IgD-negative memory B cell (primary cell): ENCODE measurements around the gene DAPK1. TPM values are rescaled to one million over a fixed set of nuclear protein-coding genes. Genes with fewer than 3 reads are reported as not detected.

ENCODE experiments used
- H3K27ac Mint-ChIP-seq, 3 donors: one replicate each; pipeline ENCODE4 v1.8.0; 2020 to 2022; ENCODE audit warnings: mild to moderate bottlenecking in 3 of 3, mixed read lengths in 3 of 3, moderate library complexity in 1 of 3
- H3K27me3 Mint-ChIP-seq: one replicate; pipeline ENCODE4 v1.8.0; 2021; ENCODE audit warnings: mixed read lengths
- H3K36me3 Mint-ChIP-seq: one replicate; pipeline ENCODE4 v1.8.0; 2020; ENCODE audit warnings: mild to moderate bottlenecking, mixed read lengths
- H3K4me1 Mint-ChIP-seq, 3 donors: one replicate each; pipeline ENCODE4 v1.8.0; 2020 to 2022; ENCODE audit warnings: mixed read lengths in 3 of 3, mild to moderate bottlenecking in 1 of 3
- H3K4me3 Mint-ChIP-seq, 4 donors: one replicate each; pipeline ENCODE4 v1.8.0; 2020 to 2022; ENCODE audit warnings: mild to moderate bottlenecking in 4 of 4, mixed read lengths in 4 of 4, moderate library complexity in 3 of 4
- H3K9me3 Mint-ChIP-seq, 3 donors: one replicate each; pipeline ENCODE4 v1.8.0; 2020 to 2021; ENCODE audit warnings: mixed read lengths in 3 of 3, mild to moderate bottlenecking in 1 of 3
- polyA plus RNA-seq: library from polyadenylated mRNA; unstranded; fragments of 300-500 nt; fragmentation: Illumina TruSeq; gene quantifications from one replicate; pipeline ENCODE4 v1.2.3, GENCODE V29; 2021

DAPK1 gene
- polyA plus RNA-seq, 1 donor from 2014 or later = 0.86 TPM

DNA sequence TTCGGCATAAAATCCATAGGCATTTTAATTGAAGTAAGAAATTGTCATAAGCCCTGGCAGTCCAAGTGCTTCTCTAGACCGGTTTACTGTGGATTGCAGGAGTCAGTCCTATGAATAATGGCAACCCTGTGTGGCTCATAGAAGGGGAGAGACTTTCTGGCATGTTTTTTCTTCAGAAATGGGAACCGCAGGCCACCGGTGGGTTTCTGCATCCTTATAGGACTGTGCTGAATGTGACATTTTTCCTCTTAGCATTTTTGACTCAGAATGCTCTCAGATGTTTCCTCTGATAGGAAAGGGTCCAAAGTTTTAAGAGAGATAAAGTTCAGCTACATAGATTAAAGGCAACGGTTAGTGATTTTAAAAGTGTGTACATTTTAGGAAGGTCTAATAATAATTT, 6.3 kb downstream of the DAPK1 start:
- H3K4me3 Mint-ChIP-seq = no peak overlapping the region
- H3K4me1 Mint-ChIP-seq = peaks cover 0 to 2% (median 0%) of the 10 kb centered on the region in 3 donors
- H3K27me3 Mint-ChIP-seq = peaks cover 9% of the 10 kb centered on the region
- peak overlapping the region in 1 of 3 donors; percentile 51 for H3K27ac Mint-ChIP-seq
- no peaks in the 10 kb centered on the region for H3K9me3 Mint-ChIP-seq
- no peaks in the 10 kb centered on the region for H3K36me3 Mint-ChIP-seq

DNA sequence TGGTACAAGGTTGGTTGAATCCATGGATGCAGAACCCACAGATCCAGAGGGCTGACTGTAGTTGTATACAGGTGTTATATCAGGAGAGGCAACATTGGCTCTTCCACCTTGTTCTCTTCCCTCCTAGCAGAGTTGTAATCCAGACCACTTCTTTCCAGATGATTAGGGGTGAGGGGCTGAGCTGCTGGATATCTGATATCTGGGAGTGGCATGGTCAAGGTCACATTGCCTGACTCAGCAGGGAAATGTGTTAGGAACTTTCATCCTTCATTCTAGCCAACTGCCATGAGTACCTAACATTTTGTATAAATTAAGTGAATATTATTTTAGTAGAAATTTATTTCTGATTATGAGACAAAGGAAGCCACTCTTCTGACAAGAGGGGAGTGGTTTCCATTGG, 7.3 kb downstream of the DAPK1 start:
- Mint-ChIP-seq H3K27me3 (peaks cover 5% of the 10 kb centered on the region), H3K4me1 (no peaks in the 10 kb centered on the region), H3K36me3 (no peaks in the 10 kb centered on the region), H3K4me3 (no peak overlapping the region), H3K9me3 (no peaks in the 10 kb centered on the region), H3K27ac (no peak overlapping the region)

- no peaks in the 10 kb centered on the region for H3K4me1 Mint-ChIP-seq
- no peak overlapping the region for H3K27ac Mint-ChIP-seq
- no peaks in the 10 kb centered on the region for H3K36me3 Mint-ChIP-seq
- H3K27me3 Mint-ChIP-seq = peaks cover 3% of the 10 kb centered on the region
- no peak overlapping the region for H3K4me3 Mint-ChIP-seq
- H3K9me3 Mint-ChIP-seq = peaks cover 0 to 8% (median 0%) of the 10 kb centered on the region in 3 donors
Measured at GRCh38 chr9:87505869-87506678, 8.4 kb downstream of the DAPK1 start.

DNA sequence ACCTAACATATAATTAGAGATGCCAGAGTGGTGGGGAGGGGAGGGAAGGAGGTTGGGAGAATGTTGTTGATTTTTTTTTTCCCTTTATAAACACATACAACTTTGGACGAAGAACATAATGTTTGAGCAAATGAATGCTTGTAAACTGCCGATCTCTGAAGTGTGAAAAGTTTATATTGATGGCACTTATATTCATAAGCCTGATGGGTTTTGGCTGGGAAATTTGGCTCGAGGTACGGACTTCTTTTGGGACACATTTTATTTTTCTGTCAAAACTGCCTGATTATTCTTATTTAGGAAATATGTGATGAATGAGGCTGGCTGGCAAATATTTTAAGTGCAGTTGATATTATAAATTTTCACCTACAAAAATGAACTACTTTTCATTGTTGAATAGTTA, 9.9 kb downstream of the DAPK1 start:
- H3K36me3 Mint-ChIP-seq = no peaks in the 10 kb centered on the region
- no peak overlapping the region for H3K4me3 Mint-ChIP-seq
- H3K4me1 Mint-ChIP-seq = no peaks in the 10 kb centered on the region
- no peak overlapping the region for H3K27ac Mint-ChIP-seq
- peaks cover 3% of the 10 kb centered on the region for H3K27me3 Mint-ChIP-seq
- H3K9me3 Mint-ChIP-seq = peaks cover 0 to 12% (median 0%) of the 10 kb centered on the region in 3 donors

GRCh38 chr9:87510252-87510683, 12.6 kb downstream of the DAPK1 start:
- no peaks in the 10 kb centered on the region for H3K36me3 Mint-ChIP-seq
- peaks cover 1% of the 10 kb centered on the region for H3K27me3 Mint-ChIP-seq
- H3K27ac Mint-ChIP-seq = no peak overlapping the region
- H3K4me1 Mint-ChIP-seq = no peaks in the 10 kb centered on the region
- peaks cover 0 to 12% (median 3%) of the 10 kb centered on the region in 3 donors for H3K9me3 Mint-ChIP-seq
- no peak overlapping the region for H3K4me3 Mint-ChIP-seq

DNA sequence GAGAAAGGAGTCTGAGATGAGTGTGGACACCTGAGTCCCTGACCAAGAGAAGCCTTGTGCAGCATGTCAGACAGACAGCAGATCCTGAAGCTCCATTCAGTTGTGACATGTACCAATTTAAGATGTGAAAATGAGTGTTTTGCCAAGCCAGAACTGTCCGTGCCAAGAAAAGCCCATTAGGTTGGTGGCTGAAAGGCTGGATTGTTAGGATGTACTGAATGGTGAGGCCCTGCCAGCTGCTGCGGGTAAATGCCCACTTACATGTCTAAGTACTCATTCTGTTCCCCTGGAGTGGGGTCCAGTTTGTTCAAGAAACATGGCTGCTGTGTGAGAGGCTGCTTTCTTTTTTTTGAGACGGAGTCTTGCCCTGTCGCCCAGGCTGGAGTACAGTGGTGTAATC, 14.6 kb downstream of the DAPK1 start:
- Mint-ChIP-seq H3K4me3 (no peak overlapping the region), H3K27ac (no peak overlapping the region), H3K4me1 (peaks cover 0 to 2% (median 0%) of the 10 kb centered on the region in 3 donors), H3K9me3 (peaks cover 0 to 12% (median 3%) of the 10 kb centered on the region in 3 donors), H3K36me3 (no peaks in the 10 kb centered on the region), H3K27me3 (peaks cover 8% of the 10 kb centered on the region)

DNA sequence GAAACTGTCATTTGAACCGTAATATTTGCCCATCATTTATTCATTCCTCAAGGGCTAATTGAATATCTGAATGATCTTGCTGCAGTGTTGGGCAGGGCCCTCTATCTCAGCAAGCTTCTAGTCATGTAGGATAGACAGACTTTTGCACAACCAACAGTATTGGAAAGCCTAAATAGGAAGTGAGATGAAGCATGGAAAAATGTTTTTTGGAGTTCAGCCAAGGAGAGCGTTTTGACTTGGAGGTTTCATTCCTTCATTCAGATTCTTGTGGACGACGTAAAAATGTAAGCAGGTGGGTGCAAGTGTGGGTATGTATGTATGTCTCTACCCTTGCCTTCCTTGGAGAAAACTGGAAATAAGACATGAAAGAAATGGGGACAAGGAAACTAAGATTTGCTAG, 15.5 kb downstream of the DAPK1 start:
- no peak overlapping the region for H3K4me3 Mint-ChIP-seq
- H3K36me3 Mint-ChIP-seq = no peaks in the 10 kb centered on the region
- peak overlapping the region in 1 of 3 donors; percentile 48 for H3K27ac Mint-ChIP-seq
- H3K27me3 Mint-ChIP-seq = peaks cover 14% of the 10 kb centered on the region
- peaks cover 0 to 12% (median 3%) of the 10 kb centered on the region in 3 donors for H3K9me3 Mint-ChIP-seq
- peaks cover 0 to 4% (median 0%) of the 10 kb centered on the region in 3 donors for H3K4me1 Mint-ChIP-seq

GRCh38 chr9:87513880-87514535, 16.3 kb downstream of the DAPK1 start:
- H3K27ac Mint-ChIP-seq = peak overlapping the region in 1 of 3 donors; percentile 30
- H3K4me1 Mint-ChIP-seq = peaks cover 0 to 4% (median 0%) of the 10 kb centered on the region in 3 donors
- H3K4me3 Mint-ChIP-seq = no peak overlapping the region
- peaks cover 17% of the 10 kb centered on the region for H3K27me3 Mint-ChIP-seq
- H3K36me3 Mint-ChIP-seq = no peaks in the 10 kb centered on the region
- peaks cover 0 to 12% (median 3%) of the 10 kb centered on the region in 3 donors for H3K9me3 Mint-ChIP-seq

GRCh38 chr9:87515006-87515405, 17.3 kb downstream of the DAPK1 start:
- no peak overlapping the region for H3K27ac Mint-ChIP-seq

DNA sequence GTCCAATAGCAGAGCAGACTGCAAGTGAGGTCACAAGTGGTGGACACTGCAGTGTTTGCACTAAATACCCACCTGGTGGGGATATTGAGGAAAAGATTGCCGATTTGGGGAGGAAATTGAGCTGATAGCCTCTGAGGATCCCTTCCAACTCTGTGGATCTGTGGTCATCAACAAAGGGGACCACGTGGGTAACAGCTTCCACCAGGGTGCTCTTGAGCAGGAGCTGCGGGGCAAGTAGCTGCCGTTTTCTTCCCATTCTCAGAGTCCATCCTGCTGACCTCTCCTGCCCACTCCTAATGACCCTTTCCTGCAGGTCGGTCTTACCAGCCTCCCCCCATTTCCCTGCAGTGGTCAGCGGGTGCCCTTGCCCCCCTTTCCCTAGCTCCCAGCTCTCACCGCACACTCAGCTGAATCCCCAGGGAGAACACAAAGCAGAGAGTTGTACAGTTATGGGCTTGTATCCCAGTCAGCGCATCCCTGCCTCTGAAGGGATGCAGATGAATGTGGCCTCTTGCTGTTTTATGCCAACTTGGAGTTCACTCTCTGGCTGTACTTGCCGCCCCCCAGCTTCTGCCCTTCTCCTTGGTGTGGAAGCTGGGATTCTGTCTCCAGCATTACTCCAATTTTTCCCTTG, 18.0 kb downstream of the DAPK1 start:
- Mint-ChIP-seq H3K27ac (no peak overlapping the region), H3K36me3 (no peaks in the 10 kb centered on the region), H3K4me1 (peaks cover 0 to 4% (median 0%) of the 10 kb centered on the region in 3 donors), H3K27me3 (peaks cover 20% of the 10 kb centered on the region), H3K4me3 (no peak overlapping the region), H3K9me3 (peaks cover 0 to 8% (median 3%) of the 10 kb centered on the region in 3 donors)

More at GRCh38 chr9:87515006-87515405, 17.3 kb downstream of the DAPK1 start:
- peaks cover 17% of the 10 kb centered on the region for H3K27me3 Mint-ChIP-seq
- peaks cover 0 to 12% (median 3%) of the 10 kb centered on the region in 3 donors for H3K9me3 Mint-ChIP-seq
- no peak overlapping the region for H3K4me3 Mint-ChIP-seq
- H3K36me3 Mint-ChIP-seq = no peaks in the 10 kb centered on the region
- peaks cover 0 to 4% (median 0%) of the 10 kb centered on the region in 3 donors for H3K4me1 Mint-ChIP-seq

GRCh38 chr9:87516222-87516925, 18.7 kb downstream of the DAPK1 start:
- Mint-ChIP-seq H3K36me3 (no peaks in the 10 kb centered on the region), H3K27ac (no peak overlapping the region), H3K9me3 (peaks cover 0 to 4% (median 1%) of the 10 kb centered on the region in 3 donors), H3K27me3 (peaks cover 20% of the 10 kb centered on the region), H3K4me1 (peaks cover 0 to 4% (median 0%) of the 10 kb centered on the region in 3 donors), H3K4me3 (no peak overlapping the region)

- no peaks in the 10 kb centered on the region for H3K36me3 Mint-ChIP-seq
Measured at GRCh38 chr9:87516926-87517290, 19.2 kb downstream of the DAPK1 start.

DNA sequence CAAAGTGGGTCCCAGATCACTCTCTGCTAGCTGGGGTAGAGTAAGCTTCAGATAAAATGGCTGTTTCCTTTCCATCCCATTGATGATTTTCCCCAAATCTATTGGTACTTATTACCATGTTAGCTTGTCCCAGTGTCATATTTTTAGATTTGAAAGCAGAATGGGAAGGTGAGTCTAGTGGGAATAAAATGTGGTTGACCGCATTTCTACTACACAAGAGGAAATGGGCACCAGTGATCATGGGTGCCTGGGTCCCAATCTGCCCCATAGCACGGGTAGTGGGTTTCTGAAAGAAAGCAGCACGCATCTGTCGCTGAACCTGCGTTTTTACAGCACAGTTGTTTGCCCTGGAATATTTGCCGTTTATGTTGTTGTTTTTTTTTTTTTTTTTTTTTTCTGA, 20.1 kb downstream of the DAPK1 start:
- Mint-ChIP-seq H3K36me3 (no peaks in the 10 kb centered on the region), H3K27ac (no peak overlapping the region), H3K27me3 (peaks cover 20% of the 10 kb centered on the region), H3K4me3 (no peak overlapping the region), H3K9me3 (peaks cover 0 to 8% (median 3%) of the 10 kb centered on the region in 3 donors), H3K4me1 (peaks cover 0 to 4% (median 0%) of the 10 kb centered on the region in 3 donors)

More at GRCh38 chr9:87516926-87517290, 19.2 kb downstream of the DAPK1 start:
- no peak overlapping the region for H3K4me3 Mint-ChIP-seq
- peaks cover 20% of the 10 kb centered on the region for H3K27me3 Mint-ChIP-seq
- H3K4me1 Mint-ChIP-seq = peaks cover 0 to 4% (median 0%) of the 10 kb centered on the region in 3 donors
- no peak overlapping the region for H3K27ac Mint-ChIP-seq
- H3K9me3 Mint-ChIP-seq = peaks cover 0 to 8% (median 3%) of the 10 kb centered on the region in 3 donors

DNA sequence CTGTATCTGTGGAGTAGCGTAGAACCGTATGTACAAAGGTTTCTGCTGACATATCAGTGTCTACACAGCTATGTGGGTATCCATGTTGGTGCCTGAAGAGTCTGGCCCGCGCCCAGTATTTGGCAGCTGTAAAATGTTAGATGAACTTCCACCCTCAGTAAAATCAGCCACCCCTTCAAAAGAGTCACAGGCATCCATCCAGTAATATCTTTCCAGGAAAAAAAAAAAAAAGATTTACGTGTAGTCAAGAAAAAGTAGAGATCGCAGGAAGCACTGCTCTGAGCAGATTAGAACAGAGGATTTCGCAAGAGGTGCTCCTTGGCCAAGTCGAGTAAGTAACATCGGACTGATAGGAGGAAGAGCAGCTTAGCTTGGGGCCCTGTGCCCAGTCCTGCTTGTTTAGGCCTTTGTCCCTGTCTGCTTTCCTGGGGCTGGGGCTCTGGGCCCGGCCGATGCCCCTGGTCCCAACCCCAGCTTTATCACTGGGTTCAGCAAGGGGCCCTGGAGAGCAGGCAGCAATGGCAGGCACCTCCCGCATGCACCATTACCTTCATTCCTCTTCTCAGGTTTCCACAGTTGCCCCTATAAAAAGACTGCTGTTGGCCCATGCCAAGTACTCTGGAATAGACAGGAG, 21.2 kb downstream of the DAPK1 start:
- H3K4me3 Mint-ChIP-seq = no peak overlapping the region

More for the DNA sequence above, 21.2 kb downstream of the DAPK1 start:
- Mint-ChIP-seq H3K27ac (no peak overlapping the region), H3K27me3 (peaks cover 22% of the 10 kb centered on the region), H3K36me3 (no peaks in the 10 kb centered on the region), H3K9me3 (peaks cover 0 to 8% (median 7%) of the 10 kb centered on the region in 3 donors), H3K4me1 (peaks cover 0 to 4% (median 0%) of the 10 kb centered on the region in 3 donors)
